Omental fat pad (tissue), 4 donors: Measurements from ENCODE around the gene REEP1. TPM values are rescaled to one million over a fixed set of nuclear protein-coding genes. Genes with fewer than 3 reads are reported as not detected.

Experiments used
- ATAC-seq: fragments of 150-250 bp; one replicate; pipeline ENCODE4 v1.9.1; 2016; ENCODE audit warnings: mild to moderate bottlenecking, moderate library complexity; ENCODE audit not compliant: low FRiP score
- DNase-seq: peaks from one replicate; pipeline ENCODE4 v3.0.0-alpha.2; 2019; ENCODE audit warnings: low spot score
- CTCF ChIP-seq, 3 donors: fragments of 450-650 bp; IDR thresholded peaks; one replicate each; pipeline ENCODE4 v1.5.1; 2016 to 2017; ENCODE audit warnings: antibody characterized with exemption in 3 of 3, mild to moderate bottlenecking in 3 of 3, moderate library complexity in 2 of 3
- total RNA-seq, 4 donors: library from RNA; depleted of rRNA; stranded (reverse); fragments of >200 nt; gene quantifications; one replicate each; pipeline ENCODE4 v1.1.0, GENCODE V29; 2016

Gene REEP1
- total RNA-seq, 4 donors from 2014 or later, result 2.5 to 15.4 (median 4.3) TPM

DNA sequence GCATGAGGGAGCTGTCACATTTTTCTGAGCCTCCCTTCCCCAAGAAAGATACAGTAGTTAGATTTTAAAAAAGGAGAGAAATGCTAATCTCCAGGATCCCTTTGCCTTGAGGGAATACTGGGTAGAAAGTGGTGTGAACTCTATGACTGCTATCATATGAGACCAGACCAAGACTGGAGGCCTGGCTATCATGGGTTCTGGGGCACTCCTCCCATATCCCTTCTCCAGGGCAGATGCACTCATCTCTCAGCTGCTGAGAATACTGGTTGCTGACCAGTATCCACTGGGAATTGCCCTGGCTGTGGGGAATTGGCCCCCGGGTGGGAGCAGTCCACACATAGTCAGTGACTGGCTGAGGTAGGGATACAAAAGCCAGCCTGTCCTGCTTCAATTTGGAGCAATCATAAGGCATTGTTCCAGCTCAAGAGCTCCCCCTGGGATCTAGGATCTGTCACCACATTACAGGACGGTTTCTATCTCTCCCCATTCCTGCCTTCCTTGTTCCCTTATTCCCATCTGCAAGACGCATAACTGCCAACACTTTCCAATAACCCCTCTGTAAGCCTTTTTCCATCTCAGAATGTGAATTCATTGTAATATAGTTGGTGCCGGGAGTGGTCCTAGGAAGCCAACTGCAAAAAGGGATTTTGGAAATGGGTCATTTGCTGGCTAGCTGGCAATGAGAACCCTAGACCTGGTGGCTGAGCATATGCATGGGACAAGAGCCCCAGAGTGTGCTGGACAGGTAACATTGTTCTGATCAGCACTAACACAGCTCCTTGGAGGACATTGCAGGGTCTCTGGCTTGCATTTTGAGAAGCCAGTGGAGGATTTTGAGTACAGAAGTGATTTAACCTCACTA is 35.4 kb upstream of the REEP1 start:
- ATAC-seq (peak; percentile 77), DNase-seq (no peak)

GRCh38 chr2:86372133-86372532 is 34.7 kb upstream of the REEP1 start:
- ATAC-seq, result no peak
- no peak for DNase-seq
- no peak for TF ChIP-seq CTCF (IDR thresholded peaks at IDR 0.05)

More for the DNA sequence above, 35.4 kb upstream of the REEP1 start:
- no peak for TF ChIP-seq CTCF (IDR thresholded peaks at IDR 0.05)

DNA sequence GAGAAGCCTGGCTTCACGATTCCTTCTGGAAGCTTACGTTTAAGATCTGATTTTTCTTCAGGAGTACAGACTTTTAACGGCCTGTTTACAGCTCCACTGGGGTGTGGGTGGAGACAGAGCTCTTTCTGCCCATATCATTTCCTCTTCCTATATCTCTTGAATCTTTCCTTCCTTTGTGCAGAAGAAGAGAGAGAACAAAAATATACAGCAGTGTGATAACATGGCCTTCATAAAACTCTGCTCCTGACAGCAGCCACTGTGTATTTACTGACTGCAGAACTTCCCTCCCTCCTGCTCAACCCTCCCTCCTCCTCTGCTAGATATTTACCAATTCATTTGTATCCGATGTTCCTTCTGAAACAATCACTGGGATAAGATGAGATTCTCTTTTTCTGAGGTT is 34.1 kb upstream of the REEP1 start:
- no peak for TF ChIP-seq CTCF (IDR thresholded peaks at IDR 0.05)
- DNase-seq (no peak), ATAC-seq (no peak)

DNA sequence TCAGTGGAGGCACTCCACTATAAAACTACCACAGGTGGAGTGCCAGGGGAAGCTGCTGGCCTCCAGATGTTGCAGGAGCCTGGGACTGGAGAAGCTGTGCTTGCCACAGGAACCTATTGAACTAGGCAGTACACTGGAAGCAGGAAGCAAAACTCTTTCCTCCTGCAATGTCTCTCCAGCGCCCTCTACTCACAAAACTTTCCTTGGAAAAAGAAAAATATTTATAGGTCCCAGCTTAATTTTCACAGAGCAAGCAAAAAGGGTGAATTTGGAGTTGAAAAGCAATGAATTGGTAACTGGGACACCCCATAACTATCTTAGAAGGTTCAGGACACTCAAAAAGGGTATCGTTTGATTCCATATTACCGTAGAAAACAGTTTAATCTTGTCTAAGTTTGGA is 33.2 kb upstream of the REEP1 start:
- ATAC-seq, result no peak
- no peak for TF ChIP-seq CTCF (IDR thresholded peaks at IDR 0.05)
- DNase-seq, result no peak

DNA sequence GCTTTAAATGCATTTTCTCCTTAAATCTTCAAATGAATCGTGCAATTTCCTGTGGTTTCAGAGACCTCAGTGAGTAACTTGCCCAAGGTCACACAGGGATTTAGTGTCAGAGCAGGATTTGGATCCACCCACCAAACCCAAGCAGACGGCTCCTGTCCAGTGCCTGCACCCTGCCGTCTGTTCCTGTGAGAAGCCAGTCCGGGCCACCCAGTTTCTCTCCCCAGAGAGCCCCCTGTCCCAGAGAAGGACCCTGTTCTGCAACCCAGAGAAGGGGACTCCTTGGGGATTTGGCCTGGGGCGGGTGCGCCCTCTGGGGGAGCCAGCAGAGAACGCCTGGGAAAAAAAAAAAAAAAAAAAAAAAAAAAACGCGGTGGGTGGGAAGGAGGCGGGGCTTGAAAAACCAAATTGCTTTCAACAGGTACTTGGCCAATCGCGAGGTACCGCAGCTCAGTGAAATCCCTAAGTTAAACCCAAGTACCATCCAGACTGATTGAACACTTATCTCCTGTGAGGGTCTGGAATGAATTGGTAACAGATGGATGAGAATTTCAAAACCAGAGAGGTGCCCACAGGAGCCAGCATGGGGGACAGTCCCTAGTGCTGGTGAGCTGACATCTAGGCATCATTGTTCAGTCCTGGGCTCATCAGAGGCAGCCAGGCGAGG is 30.9 kb upstream of the REEP1 start:
- DNase-seq, result no peak
- TF ChIP-seq CTCF (IDR thresholded peaks at IDR 0.05), result no peak
- peak; percentile 34 for ATAC-seq

- no peak for DNase-seq
- TF ChIP-seq CTCF (IDR thresholded peaks at IDR 0.05), result no peak
- ATAC-seq, result no peak
Measured at GRCh38 chr2:86367499-86367777, 30.0 kb upstream of the REEP1 start.
